Inferior parietal cortex (tissue), 1 donor: ENCODE data around the gene ZNF513.
"Not testable (repeated sequence)": the region's sequence is repeated elsewhere in the genome, so short reads cannot be mapped to it uniquely, and the experiment has no call there.

Experiments used
- DNase-seq: peaks from one replicate; pipeline ENCODE4 v3.0.0-alpha.2; 2016; ENCODE audit errors: extremely low spot score

ZNF513 gene

GRCh38 chr2:27356382-27357181, 24.0 kb downstream of the ZNF513 start, which contains the start of gene GTF3C2:
Gene GTF3C2, minus strand, starts transcription at chr2:27356764. Its CDS starts 13,210 bp downstream, at chr2:27343554.
- peak; percentile 99 for DNase-seq

- peak; percentile 15 for DNase-seq
Observed at GRCh38 chr2:27356056-27356381, 24.5 kb downstream of the ZNF513 start.

- no peak for DNase-seq
Observed at GRCh38 chr2:27354597-27354927, 26.0 kb downstream of the ZNF513 start.

- DNase-seq, result no peak
Observed at GRCh38 chr2:27353762-27354596, 26.6 kb downstream of the ZNF513 start.

- DNase-seq, result not testable (repeated sequence)
Observed at GRCh38 chr2:27353386-27353761, 27.2 kb downstream of the ZNF513 start.

- no peak for DNase-seq
Observed at GRCh38 chr2:27351802-27352598, 28.5 kb downstream of the ZNF513 start.

GRCh38 chr2:27350106-27350693, 30.3 kb downstream of the ZNF513 start:
- DNase-seq, result no peak

GRCh38 chr2:27347641-27348040, 32.9 kb downstream of the ZNF513 start:
- DNase-seq, result no peak

GRCh38 chr2:27336173-27336572, 44.4 kb downstream of the ZNF513 start:
- no peak for DNase-seq

GRCh38 chr2:27335311-27335710, 45.2 kb downstream of the ZNF513 start:
- no peak for DNase-seq
